ENCODE data around the gene ELSPBP1. TPM values are rescaled to one million over a fixed set of nuclear protein-coding genes. Genes with fewer than 3 reads are reported as not detected.

ELSPBP1 gene
- total RNA-seq, 1 experiment from 2014 or later = not detected

- ATAC-seq = no peak
- TF ChIP-seq IRF1 (CRISPR knock-in tag; IDR thresholded peaks at IDR 0.05) = no peak
- TF ChIP-seq JAZF1 (CRISPR knock-in tag; IDR thresholded peaks at IDR 0.05) = no peak
- no peak for TF ChIP-seq TP53 (CRISPR knock-in tag; IDR thresholded peaks at IDR 0.05)
- TF ChIP-seq RELA (CRISPR knock-in tag; IDR thresholded peaks at IDR 0.05; ENCODE audit: borderline replicate concordance) = no peak
- no peak for TF ChIP-seq FOXJ3 (CRISPR knock-in tag; IDR thresholded peaks at IDR 0.05; ENCODE audit: borderline replicate concordance)
- no peak for TF ChIP-seq SP1 (CRISPR knock-in tag; conservative IDR thresholded peaks at IDR 0.05)
- no peak for TF ChIP-seq ZNF281 (CRISPR knock-in tag; IDR thresholded peaks at IDR 0.05)
- TF ChIP-seq NR2C2 (CRISPR knock-in tag; IDR thresholded peaks at IDR 0.05) = no peak
- TF ChIP-seq MAX (CRISPR knock-in tag; IDR thresholded peaks at IDR 0.05) = no peak
- no peak for TF ChIP-seq CREM (CRISPR knock-in tag; IDR thresholded peaks at IDR 0.05)
- TF ChIP-seq CTCF (IDR thresholded peaks at IDR 0.05) = no peak
- no peak for TF ChIP-seq PREB (CRISPR knock-in tag; IDR thresholded peaks at IDR 0.05; ENCODE audit: borderline replicate concordance)
- no peak for TF ChIP-seq ZNF423 (CRISPR knock-in tag; IDR thresholded peaks at IDR 0.05)
- POLR2A ChIA-PET = no interaction called here
Observed at GRCh38 chr19:48059331-48059730, 64.9 kb downstream of the ELSPBP1 start.

GRCh38 chr19:48060381-48060780, 65.9 kb downstream of the ELSPBP1 start:
- POLR2A ChIA-PET = no interaction called here
- no peak overlapping the region for H3K4me3 Mint-ChIP-seq
- no peak overlapping the region for H3K27ac Mint-ChIP-seq
- ATAC-seq (no peak), DNase-seq (ENCODE audit: low spot score) (no peak)
- peaks cover 35% of the 10 kb centered on the region for H3K4me1 Mint-ChIP-seq
- CTCF ChIA-PET = interaction anchor here (1.2 to 1.7 kb wide), 3 partner anchors 9 to 92 kb away, joined by 4 to 12 read pairs (median 9); partner anchors contain the start of gene PLA2G4C
- H3K27me3 Mint-ChIP-seq (ENCODE audit: low read depth) = no peaks in the 10 kb centered on the region
- peaks cover 7% of the 10 kb centered on the region for H3K9me3 Mint-ChIP-seq
- peaks cover 7% of the 10 kb centered on the region; the same call in 1 of the 2 replicates for H3K36me3 Mint-ChIP-seq
- TF ChIP-seq ZNF232 (CRISPR knock-in tag; IDR thresholded peaks at IDR 0.05) (no peak), ATF3 (CRISPR knock-in tag; conservative IDR thresholded peaks at IDR 0.05) (no peak), PRDM15 (CRISPR knock-in tag; IDR thresholded peaks at IDR 0.05) (no peak), ESRRA (CRISPR knock-in tag; IDR thresholded peaks at IDR 0.05; ENCODE audit: borderline replicate concordance) (no peak), EMX1 (CRISPR knock-in tag; IDR thresholded peaks at IDR 0.05) (no peak), AFF4 (CRISPR knock-in tag; IDR thresholded peaks at IDR 0.05; ENCODE audit: borderline replicate concordance) (no peak), USF2 (CRISPR knock-in tag; IDR thresholded peaks at IDR 0.05) (no peak), ZNF423 (CRISPR knock-in tag; IDR thresholded peaks at IDR 0.05) (no peak)

More at GRCh38 chr19:48059331-48059730, 64.9 kb downstream of the ELSPBP1 start:
- Mint-ChIP-seq H3K27ac (no peak overlapping the region), H3K4me1 (peaks cover 28% of the 10 kb centered on the region), H3K4me3 (no peak overlapping the region), H3K36me3 (0 out of 2 replicates have a peak, but pooled peaks cover 2% of the 10 kb centered on the region), H3K27me3 (ENCODE audit: low read depth) (no peaks in the 10 kb centered on the region), H3K9me3 (no peaks in the 10 kb centered on the region)
- CTCF ChIA-PET = no interaction called here
- no peak for DNase-seq (ENCODE audit: low spot score)

All from WTC11 (cell line).